ENCODE measurements around the gene ZBP1.

Gene ZBP1

GRCh38 chr20:57584768-57585461 lies 35.3 kb downstream of the ZBP1 start:
- no peak for DNase-seq

GRCh38 chr20:57583289-57584257 lies 36.7 kb downstream of the ZBP1 start:
- no peak for DNase-seq

DNA sequence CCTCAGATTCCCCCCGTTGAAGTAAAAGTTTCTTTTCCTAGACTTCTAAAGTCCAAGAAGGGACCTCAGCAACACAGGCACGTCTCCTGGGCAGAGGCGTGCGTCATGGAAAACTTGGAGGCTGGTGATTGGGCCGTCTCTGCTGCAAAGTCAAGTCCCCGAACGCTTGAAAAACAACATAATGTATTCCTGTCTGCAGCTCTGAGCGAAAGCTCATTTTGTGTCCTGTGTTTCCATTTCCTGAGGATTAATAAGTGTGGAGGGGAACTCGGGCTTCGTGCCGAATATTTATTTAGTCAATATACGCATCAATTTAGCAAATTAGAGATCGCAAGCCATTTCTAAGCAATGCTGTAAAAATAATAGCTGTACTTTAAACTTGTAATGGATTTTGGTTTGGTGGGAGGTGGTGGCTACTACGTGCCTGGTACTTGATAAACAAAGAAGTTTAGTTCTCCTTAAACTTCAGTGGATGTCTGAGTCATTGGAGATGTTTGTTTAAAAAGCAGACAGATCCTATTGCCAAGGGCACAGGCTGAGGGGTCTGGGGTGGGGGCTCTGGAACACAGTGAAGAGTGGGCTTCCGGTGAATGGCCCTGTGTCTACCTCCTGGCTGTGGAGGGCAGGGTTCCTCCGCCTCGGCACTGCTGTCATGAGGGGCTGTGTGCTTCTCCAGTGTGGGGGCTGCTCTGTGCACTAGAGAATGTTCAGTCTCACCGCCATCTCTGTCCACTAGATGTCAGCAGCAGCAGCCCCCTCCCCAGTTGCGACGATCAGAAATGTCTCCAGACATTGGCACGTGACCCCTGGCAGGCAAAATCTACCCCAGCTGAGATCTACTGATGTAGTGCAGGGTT lies 37.6 kb downstream of the ZBP1 start:
- DNase-seq, result peak in 2 of 4 experiments; percentile 13 to 15

DNA sequence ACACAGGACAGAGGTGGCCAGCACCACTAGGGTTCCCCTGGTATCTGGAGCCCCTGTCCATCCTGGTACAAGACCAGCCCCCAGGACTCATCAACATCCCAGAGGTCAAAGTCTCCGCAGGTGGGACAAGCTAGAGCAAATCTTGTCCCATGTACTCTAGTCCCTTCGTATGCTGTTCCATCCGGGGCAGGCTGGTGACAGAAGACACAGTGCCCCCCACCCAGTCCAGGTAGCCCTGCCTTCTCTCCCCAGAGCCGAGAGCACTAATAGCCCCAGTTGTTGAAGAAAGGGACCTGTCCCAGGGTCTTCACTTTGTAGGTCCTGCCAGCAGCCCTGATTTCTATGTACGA lies 38.2 kb downstream of the ZBP1 start:
- no peak for DNase-seq

DNA sequence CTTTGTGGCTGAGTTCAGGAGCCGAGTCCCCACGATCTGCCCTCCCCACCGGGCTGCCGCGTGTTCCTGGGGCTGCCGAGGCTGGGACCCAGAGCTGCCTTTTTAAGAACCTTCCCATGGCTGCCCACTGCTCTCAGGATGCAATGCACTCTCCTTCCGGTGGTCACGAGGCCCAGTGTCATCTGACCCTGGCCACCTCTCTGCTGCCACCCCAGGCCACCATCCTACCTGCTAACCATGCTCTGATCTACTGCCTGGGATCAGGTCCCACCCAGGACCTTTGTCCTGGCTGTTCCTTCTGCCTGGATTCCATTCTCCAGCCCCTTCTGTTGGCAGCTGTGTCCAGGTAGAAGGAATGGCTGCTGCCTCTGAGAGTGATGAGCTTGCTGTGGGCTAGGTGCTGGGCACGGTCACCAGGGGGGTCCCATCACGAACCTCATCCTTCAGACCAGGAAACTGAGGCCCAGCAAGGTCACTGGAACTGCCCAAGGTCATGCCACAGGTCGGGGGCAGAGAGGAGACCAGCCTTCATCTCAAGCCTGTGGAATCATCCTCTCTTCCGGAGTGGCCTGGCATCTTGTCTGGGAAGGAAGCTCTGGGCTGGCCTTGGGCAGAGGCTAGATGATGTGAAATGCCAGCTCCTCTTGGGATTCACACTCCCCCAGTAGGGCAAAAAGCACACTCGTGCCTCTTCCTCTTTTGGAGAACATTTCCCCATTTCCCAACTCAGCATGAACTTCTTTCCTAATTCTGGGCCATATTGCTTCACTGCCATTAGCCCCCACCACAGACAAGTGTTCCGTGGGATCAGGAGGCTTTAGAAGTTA lies 38.8 kb downstream of the ZBP1 start:
- DNase-seq, result peak; percentile 78 to 92 (median 87)

GRCh38 chr20:57580478-57581201 lies 39.6 kb downstream of the ZBP1 start:
- no peak for DNase-seq

DNA sequence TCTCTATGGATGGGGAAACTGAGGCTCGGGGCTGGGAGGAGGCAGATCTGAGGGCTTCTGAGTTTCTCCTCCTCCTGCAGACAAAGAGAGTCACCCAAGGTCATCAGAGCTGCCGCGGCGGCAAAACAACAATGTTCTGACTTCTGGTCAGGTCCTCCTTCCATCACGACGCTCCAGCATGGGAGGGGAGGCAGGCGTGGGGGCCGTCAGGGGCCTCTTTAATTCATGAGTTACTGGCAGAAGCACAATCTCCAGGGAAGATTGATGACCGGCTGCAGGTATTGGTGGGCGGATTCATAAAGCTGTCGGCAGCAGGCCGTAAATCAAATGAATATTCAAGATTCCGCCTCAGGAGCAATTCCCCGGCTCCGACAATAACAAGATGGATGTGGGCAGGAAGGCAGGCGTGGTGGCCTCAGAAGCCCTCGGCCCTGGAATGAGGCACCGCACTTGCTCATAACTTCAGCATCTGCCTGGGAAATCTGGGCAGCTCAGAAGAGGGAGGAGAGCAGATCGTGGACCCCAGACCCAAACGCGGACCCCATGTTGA lies 40.3 kb downstream of the ZBP1 start:
- no peak for DNase-seq

GRCh38 chr20:57579331-57579897 lies 40.8 kb downstream of the ZBP1 start:
- DNase-seq, result no peak

DNA sequence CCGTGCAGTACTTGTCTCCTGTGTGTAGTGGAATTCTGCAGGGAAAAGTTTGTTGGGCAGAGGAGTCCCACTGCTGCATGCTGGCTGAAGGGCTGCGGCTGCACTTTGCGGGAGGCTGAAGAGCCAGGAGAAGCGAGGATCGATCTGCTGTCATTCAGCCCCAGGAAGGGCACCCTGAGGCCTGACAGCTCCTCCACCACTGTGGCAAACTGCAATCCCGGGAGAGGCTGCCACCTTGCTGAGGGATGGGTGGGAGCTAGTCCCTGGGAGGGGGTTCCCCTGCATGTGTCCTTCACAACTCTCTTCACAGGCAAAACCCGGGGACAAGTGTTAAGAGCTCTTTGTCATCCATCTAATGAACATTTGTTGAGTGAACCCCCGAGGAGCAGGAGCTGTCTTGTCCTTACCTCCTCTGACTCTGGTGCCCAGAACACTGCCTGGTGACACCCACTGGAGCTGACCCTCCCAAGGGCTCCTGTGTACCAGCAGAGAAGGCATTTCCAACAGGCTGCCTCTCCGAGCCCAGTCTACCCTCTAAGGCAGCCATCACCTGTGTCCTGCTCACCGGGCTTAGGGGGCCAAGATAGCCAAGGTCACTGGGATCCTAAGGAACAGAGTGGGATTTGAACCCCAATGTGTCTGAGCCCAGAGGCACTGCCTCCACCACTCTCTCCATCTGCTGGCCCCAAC lies 41.6 kb downstream of the ZBP1 start:
- DNase-seq, result no peak

DNA sequence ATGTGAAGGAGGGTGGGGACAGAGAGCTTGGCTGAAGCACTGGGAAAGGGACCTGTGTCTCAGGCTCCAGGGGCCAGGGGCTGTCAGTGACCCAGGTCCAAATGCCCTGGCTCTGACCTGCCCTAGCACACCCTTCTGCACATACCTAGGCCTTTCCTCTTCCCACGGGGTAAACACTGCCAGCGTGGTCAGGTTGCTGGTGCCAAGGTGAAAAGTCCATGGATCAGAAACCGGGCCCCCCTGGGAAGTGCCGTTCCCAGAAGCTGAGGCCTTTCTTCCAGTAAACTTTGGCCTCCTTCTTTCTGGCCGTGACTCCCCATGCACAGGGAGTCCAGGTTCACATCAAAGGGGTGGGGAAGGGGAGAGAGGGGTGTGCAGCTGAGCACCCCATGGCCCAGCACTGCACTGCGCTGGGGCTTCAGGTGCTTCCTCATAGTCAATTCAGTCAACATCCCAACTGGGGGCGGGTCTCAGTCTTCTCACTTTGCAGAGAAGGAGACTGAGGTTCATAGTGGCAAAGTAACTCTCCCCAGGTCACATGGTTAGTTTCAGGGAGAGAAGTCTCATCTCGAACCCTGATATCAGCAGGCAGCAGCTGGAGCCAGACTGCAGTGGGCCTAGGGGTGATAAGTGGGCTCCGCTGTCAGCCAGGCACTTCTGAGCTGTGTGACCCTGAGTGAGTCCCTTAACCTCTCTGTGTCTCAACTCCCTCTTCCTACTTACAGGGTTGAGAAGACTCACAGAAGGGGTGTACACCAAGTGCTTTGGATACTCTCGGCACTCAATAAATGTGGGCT lies 42.3 kb downstream of the ZBP1 start:
- DNase-seq, result no peak

DNA sequence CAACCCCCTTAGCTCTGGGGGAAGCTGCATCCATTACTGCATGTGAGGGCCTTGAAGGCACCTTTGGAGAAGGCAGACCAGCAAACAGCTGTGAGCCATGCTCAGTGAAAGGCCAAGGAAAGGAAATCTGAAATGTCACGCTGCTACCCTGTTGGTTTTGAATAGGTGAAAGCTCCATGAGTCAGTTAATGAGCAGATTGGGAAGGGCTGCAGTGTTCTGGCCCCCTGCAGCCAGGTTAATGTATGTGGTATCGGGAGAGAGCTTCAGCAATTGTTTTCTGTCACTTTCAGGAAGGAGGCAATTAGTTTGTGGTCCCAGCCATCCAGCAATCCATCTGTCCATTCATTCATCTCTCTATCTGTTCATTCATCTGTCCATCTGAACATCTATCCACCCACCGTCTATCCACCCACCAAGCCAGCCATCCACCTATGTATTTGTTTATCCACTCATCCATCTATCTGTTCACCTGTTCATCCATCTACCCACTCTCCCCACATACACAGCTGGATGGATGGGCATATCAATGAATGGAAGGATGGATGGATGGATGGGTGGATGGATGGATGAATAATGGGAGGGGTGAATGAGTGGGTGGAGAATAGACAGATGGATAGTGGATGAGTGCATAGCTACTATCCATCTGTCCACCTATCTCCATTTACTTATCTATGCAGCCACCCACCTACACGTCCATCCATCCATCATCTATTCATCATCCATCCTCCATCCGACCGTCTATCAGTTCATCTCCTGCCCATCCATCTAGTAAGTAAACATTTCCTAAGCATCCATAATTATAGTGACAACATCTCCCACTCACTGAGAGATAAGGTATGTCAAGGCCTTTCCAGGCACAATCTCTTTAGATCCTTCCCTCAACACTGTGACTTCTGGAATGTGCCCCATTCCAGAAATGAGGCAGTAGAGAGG lies 43.3 kb downstream of the ZBP1 start:
- no peak for DNase-seq

GRCh38 chr20:57576002-57576401 lies 44.2 kb downstream of the ZBP1 start:
- DNase-seq, result no peak

- DNase-seq, result no peak
These were observed 45.3 kb downstream of the ZBP1 start for GRCh38 chr20:57574954-57575353.

DNA sequence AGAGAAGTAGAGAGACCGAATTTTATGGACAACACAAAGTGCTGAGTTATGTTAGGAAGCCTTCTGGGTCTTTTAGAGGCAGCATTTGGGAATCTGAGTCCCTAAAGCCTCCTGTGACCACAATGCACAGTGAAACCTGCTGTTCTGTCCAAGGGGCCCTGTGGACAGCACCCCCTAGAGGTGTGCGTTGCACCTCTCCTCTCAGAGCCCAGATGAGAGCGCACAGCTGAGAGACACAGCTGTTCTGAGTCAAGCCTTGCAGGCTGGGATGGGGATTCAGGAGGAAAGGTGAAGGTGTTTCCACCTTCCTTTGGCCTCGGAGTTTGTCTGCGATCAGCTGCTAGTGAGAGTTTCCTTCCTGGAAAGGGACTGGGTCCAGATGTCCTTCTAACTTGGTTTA lies 46.3 kb downstream of the ZBP1 start:
- DNase-seq, result no peak

DNA sequence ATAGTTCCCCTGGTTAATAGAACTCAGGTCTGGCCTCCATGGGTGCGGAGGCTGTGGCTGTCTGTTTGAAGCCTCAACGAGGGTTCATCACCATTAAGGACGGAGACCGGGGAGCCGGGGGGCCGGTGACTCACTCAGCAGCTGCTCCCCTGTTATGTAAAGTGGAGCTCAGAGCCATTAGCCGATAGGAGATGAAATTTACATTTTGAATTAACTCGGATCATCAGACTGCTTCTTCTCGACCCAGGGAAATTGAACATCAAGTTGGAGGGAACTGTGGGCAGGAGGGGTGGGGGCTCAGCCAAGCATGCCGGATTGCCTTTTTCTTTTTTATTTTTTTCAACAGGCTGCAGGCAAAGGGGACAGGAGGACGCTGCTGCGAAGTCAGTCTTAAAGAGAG lies 47.0 kb downstream of the ZBP1 start:
- DNase-seq, result no peak

DNA sequence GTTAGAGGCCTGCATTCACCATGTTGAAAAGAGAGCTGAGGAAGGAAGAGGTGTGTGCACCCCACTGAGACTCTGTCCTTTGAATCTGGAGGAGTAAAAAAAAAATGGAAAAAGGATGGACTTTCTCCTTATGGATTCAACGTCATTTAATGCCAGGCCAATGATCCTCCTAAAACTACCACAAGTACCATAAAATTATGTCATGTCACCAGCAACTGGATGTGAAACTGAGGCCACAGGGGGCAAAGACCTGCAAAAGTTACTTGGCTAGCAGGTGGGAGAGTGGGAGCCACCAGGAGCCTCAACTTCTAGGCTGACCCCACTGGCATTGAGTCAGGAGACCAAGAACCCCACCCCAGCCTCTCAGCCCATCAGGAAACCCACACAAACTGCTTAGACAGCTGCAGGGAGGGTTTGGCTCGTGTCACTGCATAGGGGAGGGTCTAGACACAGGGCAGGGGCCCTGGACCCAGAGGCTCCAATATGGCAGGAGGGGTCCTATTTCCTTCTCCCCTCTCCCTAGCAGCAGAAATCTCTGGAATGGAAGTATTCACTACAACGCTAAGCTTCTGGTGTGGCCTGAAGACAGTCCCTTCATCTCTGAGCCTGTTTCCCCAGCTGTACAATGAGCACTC lies 48.3 kb downstream of the ZBP1 start:
- DNase-seq, result no peak

DNA sequence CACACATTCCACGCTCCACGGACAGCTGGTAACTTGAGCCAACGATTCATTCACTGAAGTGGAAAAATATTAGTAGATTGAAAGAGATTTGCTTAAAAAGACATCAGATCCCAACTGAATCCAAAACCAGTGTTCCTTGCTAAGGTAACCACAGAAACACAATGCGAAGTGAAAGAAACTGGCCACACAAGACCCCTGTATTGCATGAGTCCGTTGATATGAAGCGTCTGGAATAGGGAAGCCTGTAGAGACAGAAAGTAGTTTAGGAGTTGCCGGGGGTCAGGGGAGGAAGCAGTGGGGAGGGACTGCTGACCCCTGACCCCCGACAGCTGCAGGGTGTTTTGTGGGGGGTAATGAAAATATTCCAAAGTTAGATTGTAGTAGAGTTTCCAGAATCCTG lies 49.3 kb downstream of the ZBP1 start:
- no peak for DNase-seq
